Immature natural killer cell (primary cell): ENCODE data around the gene FBXW8. TPM values are rescaled to one million over a fixed set of nuclear protein-coding genes. Genes with fewer than 3 reads are reported as not detected.

Experiments
- DNase-seq, 3 donors: peaks; one replicate each; pipeline ENCODE4 v3.0.0; 2022; ENCODE audit warnings: mixed read lengths in 1 of 3
- H3K27ac Mint-ChIP-seq, 6 donors: one replicate each; pipeline ENCODE4 v1.8.0; 2020; ENCODE audit warnings: mixed read lengths in 6 of 6, mild to moderate bottlenecking in 5 of 6, inconsistent platforms in 4 of 6, moderate library complexity in 3 of 6
- H3K27me3 Mint-ChIP-seq, 3 donors: one replicate each; pipeline ENCODE4 v1.8.0; 2020 to 2021; ENCODE audit warnings: low read depth in 3 of 3, mild to moderate bottlenecking in 3 of 3, mixed read lengths in 3 of 3, moderate library complexity in 3 of 3, inconsistent platforms in 1 of 3
- H3K36me3 Mint-ChIP-seq, 3 donors: one replicate each; pipeline ENCODE4 v1.8.0; 2020; ENCODE audit warnings: mixed read lengths in 3 of 3, inconsistent platforms in 2 of 3, mild to moderate bottlenecking in 2 of 3
- H3K4me1 Mint-ChIP-seq, 2 donors: one replicate each; pipeline ENCODE4 v1.8.0; 2020; ENCODE audit warnings: inconsistent platforms in 2 of 2, mild to moderate bottlenecking in 2 of 2, mixed read lengths in 2 of 2, moderate library complexity in 1 of 2
- H3K4me3 Mint-ChIP-seq, 5 donors: one replicate each; pipeline ENCODE4 v1.8.0; 2020; ENCODE audit warnings: mild to moderate bottlenecking in 5 of 5, mixed read lengths in 5 of 5, inconsistent platforms in 3 of 5, moderate library complexity in 3 of 5
- H3K9me3 Mint-ChIP-seq, 6 donors: one replicate each; pipeline ENCODE4 v1.8.0; 2020; ENCODE audit warnings: mild to moderate bottlenecking in 6 of 6, mixed read lengths in 6 of 6, inconsistent platforms in 4 of 6, moderate library complexity in 3 of 6
- polyA plus RNA-seq, 3 donors: library from polyadenylated mRNA; unstranded; fragments of 300-500 nt; fragmentation: Illumina TruSeq; gene quantifications; one replicate each; pipeline ENCODE4 v1.2.3, GENCODE V29; 2021

Gene FBXW8
- polyA plus RNA-seq, 3 donors from 2014 or later: 6.6 to 11.6 (median 10.6) TPM

GRCh38 chr12:116990329-116990728, 79.6 kb downstream of the FBXW8 start:
- Mint-ChIP-seq H3K9me3 (no peaks in the 10 kb centered on the region), H3K27me3 (no peaks in the 10 kb centered on the region), H3K4me3 (no peak overlapping the region), H3K36me3 (peaks cover 25 to 44% (median 26%) of the 10 kb centered on the region in 3 donors), H3K4me1 (no peaks in the 10 kb centered on the region), H3K27ac (no peak overlapping the region)
- no peak for DNase-seq

- DNase-seq: no peak
- H3K4me3 Mint-ChIP-seq: no peak overlapping the region
- peaks cover 23 to 45% (median 26%) of the 10 kb centered on the region in 3 donors for H3K36me3 Mint-ChIP-seq
- H3K9me3 Mint-ChIP-seq: no peaks in the 10 kb centered on the region
- H3K4me1 Mint-ChIP-seq: no peaks in the 10 kb centered on the region
- H3K27me3 Mint-ChIP-seq: no peaks in the 10 kb centered on the region
- no peak overlapping the region for H3K27ac Mint-ChIP-seq
These were observed 80.5 kb downstream of the FBXW8 start for GRCh38 chr12:116990971-116991966.

- Mint-ChIP-seq H3K36me3 (peaks cover 9 to 19% (median 13%) of the 10 kb centered on the region in 3 donors), H3K4me1 (no peaks in the 10 kb centered on the region), H3K27ac (no peak overlapping the region), H3K27me3 (peaks cover 0 to 2% (median 0%) of the 10 kb centered on the region in 3 donors), H3K4me3 (no peak overlapping the region), H3K9me3 (no peaks in the 10 kb centered on the region)
- no peak for DNase-seq
These were observed 85.3 kb downstream of the FBXW8 start for GRCh38 chr12:116996093-116996492.

- no peaks in the 10 kb centered on the region for H3K4me1 Mint-ChIP-seq
- H3K36me3 Mint-ChIP-seq: peaks cover 9 to 19% (median 13%) of the 10 kb centered on the region in 3 donors
- no peak overlapping the region for H3K4me3 Mint-ChIP-seq
- no peak overlapping the region for H3K27ac Mint-ChIP-seq
- no peak for DNase-seq
- no peaks in the 10 kb centered on the region for H3K9me3 Mint-ChIP-seq
- H3K27me3 Mint-ChIP-seq: peaks cover 0 to 2% (median 0%) of the 10 kb centered on the region in 3 donors
These were observed 85.9 kb downstream of the FBXW8 start for GRCh38 chr12:116996621-116997020.

- H3K4me1 Mint-ChIP-seq: no peaks in the 10 kb centered on the region
- peaks cover 6 to 12% (median 12%) of the 10 kb centered on the region in 3 donors for H3K36me3 Mint-ChIP-seq
- DNase-seq: no peak
- no peaks in the 10 kb centered on the region for H3K9me3 Mint-ChIP-seq
- H3K4me3 Mint-ChIP-seq: no peak overlapping the region
- H3K27me3 Mint-ChIP-seq: peaks cover 0 to 4% (median 2%) of the 10 kb centered on the region in 3 donors
- no peak overlapping the region for H3K27ac Mint-ChIP-seq
These were observed 88.3 kb downstream of the FBXW8 start for GRCh38 chr12:116999066-116999465.

- Mint-ChIP-seq H3K4me3 (no peak overlapping the region), H3K27ac (no peak overlapping the region), H3K4me1 (no peaks in the 10 kb centered on the region), H3K9me3 (no peaks in the 10 kb centered on the region), H3K36me3 (peaks cover 9 to 15% (median 13%) of the 10 kb centered on the region in 3 donors), H3K27me3 (peaks cover 0 to 4% (median 2%) of the 10 kb centered on the region in 3 donors)
- DNase-seq: no peak
These were observed 89.6 kb downstream of the FBXW8 start for GRCh38 chr12:117000316-117000715.

GRCh38 chr12:117002051-117002817, 91.5 kb downstream of the FBXW8 start:
- DNase-seq: no peak
- H3K9me3 Mint-ChIP-seq: no peaks in the 10 kb centered on the region
- H3K36me3 Mint-ChIP-seq: peaks cover 11 to 28% (median 15%) of the 10 kb centered on the region in 3 donors
- H3K4me1 Mint-ChIP-seq: no peaks in the 10 kb centered on the region
- no peak overlapping the region for H3K27ac Mint-ChIP-seq
- peaks cover 0 to 4% (median 2%) of the 10 kb centered on the region in 3 donors for H3K27me3 Mint-ChIP-seq
- H3K4me3 Mint-ChIP-seq: no peak overlapping the region

- H3K27me3 Mint-ChIP-seq: peaks cover 0 to 4% (median 2%) of the 10 kb centered on the region in 3 donors
- H3K36me3 Mint-ChIP-seq: peaks cover 15 to 35% (median 17%) of the 10 kb centered on the region in 3 donors
- no peaks in the 10 kb centered on the region for H3K9me3 Mint-ChIP-seq
- H3K4me3 Mint-ChIP-seq: no peak overlapping the region
- no peaks in the 10 kb centered on the region for H3K4me1 Mint-ChIP-seq
- H3K27ac Mint-ChIP-seq: peak overlapping the region in 1 of 6 donors; percentile 57
- no peak for DNase-seq
These were observed 93.2 kb downstream of the FBXW8 start for GRCh38 chr12:117003883-117004404.

- Mint-ChIP-seq H3K4me3 (no peak overlapping the region), H3K4me1 (no peaks in the 10 kb centered on the region), H3K36me3 (peaks cover 15 to 41% (median 21%) of the 10 kb centered on the region in 3 donors), H3K27me3 (peaks cover 0 to 4% (median 0%) of the 10 kb centered on the region in 3 donors), H3K27ac (peak overlapping the region in 1 of 6 donors; percentile 31), H3K9me3 (no peaks in the 10 kb centered on the region)
- DNase-seq: no peak
These were observed 94.8 kb downstream of the FBXW8 start for GRCh38 chr12:117005417-117006046.

- no peak for DNase-seq
- peaks cover 0 to 4% (median 0%) of the 10 kb centered on the region in 3 donors for H3K27me3 Mint-ChIP-seq
- no peaks in the 10 kb centered on the region for H3K9me3 Mint-ChIP-seq
- no peaks in the 10 kb centered on the region for H3K4me1 Mint-ChIP-seq
- no peak overlapping the region for H3K4me3 Mint-ChIP-seq
- peaks cover 15 to 40% (median 21%) of the 10 kb centered on the region in 3 donors for H3K36me3 Mint-ChIP-seq
- H3K27ac Mint-ChIP-seq: no peak overlapping the region
These were observed 95.6 kb downstream of the FBXW8 start for GRCh38 chr12:117006333-117006732.

- Mint-ChIP-seq H3K27ac (no peak overlapping the region), H3K9me3 (no peaks in the 10 kb centered on the region), H3K4me1 (no peaks in the 10 kb centered on the region), H3K4me3 (no peak overlapping the region), H3K27me3 (peaks cover 0 to 4% (median 0%) of the 10 kb centered on the region in 3 donors), H3K36me3 (peaks cover 18 to 50% (median 25%) of the 10 kb centered on the region in 3 donors)
- no peak for DNase-seq
These were observed 96.8 kb downstream of the FBXW8 start for GRCh38 chr12:117007577-117007976.

GRCh38 chr12:117009759-117010158, 99.0 kb downstream of the FBXW8 start:
- H3K36me3 Mint-ChIP-seq: peaks cover 34 to 67% (median 39%) of the 10 kb centered on the region in 3 donors
- no peak for DNase-seq

More at GRCh38 chr12:117009759-117010158, 99.0 kb downstream of the FBXW8 start:
- Mint-ChIP-seq H3K27me3 (peaks cover 0 to 3% (median 3%) of the 10 kb centered on the region in 3 donors), H3K4me1 (no peaks in the 10 kb centered on the region), H3K27ac (no peak overlapping the region), H3K4me3 (no peak overlapping the region), H3K9me3 (peaks cover 0 to 2% (median 0%) of the 10 kb centered on the region in 6 donors)
